Heart right ventricle (tissue), 16 donors: ENCODE measurements around the gene HERPUD1. TPM values are rescaled to one million over a fixed set of nuclear protein-coding genes. Genes with fewer than 3 reads are reported as not detected.
A peak's percentile ranks its signal among the peaks of the same experiment; 100 is the strongest.

Experiments
- ATAC-seq, 8 donors: fragments of 200-7000 bp; cut with Tn5 transposase; one replicate each; pipeline ENCODE4 v1.9.1; 2020; ENCODE audit warnings: mild to moderate bottlenecking in 8 of 8, moderate library complexity in 8 of 8, moderate number of reproducible peaks in 1 of 8
- DNase-seq, 2 donors: peaks; one replicate each; pipeline ENCODE4 v3.0.0-alpha.2; 2020
- H3K27ac ChIP-seq, 10 donors: fragments of 200-600 bp; sonication (generic) in 2 of 10; one replicate each; pipeline versions ENCODE4 v1.5.0 to v1.8.0; 2020 to 2022; ENCODE audit warnings: mild to moderate bottlenecking in 3 of 10
- H3K27me3 ChIP-seq, 7 donors: fragments of 200-600 bp; one replicate each; pipeline ENCODE4 v1.8.0; 2021 to 2022; ENCODE audit warnings: mild to moderate bottlenecking in 2 of 7
- H3K36me3 ChIP-seq, 9 donors: fragments of 200-600 bp; sonication (generic) in 1 of 9; one replicate each; pipeline versions ENCODE4 v1.5.0 to v1.8.0; 2020 to 2022; ENCODE audit warnings: mild to moderate bottlenecking in 2 of 9
- H3K4me1 ChIP-seq, 9 donors: fragments of 200-600 bp; sonication (generic) in 1 of 9; one replicate each; pipeline versions ENCODE4 v1.5.0 to v1.8.0; 2020 to 2022; ENCODE audit warnings: mild to moderate bottlenecking in 4 of 9
- H3K4me3 ChIP-seq, 10 donors: fragments of 200-600 bp; sonication (generic) in 2 of 10; one replicate each; pipeline versions ENCODE4 v1.5.0 to v1.8.0; 2020 to 2022; ENCODE audit warnings: mild to moderate bottlenecking in 7 of 10, moderate library complexity in 2 of 10
- H3K9me3 ChIP-seq, 11 donors: fragments of 200-600 bp in 10 of 11; sonication (generic) in 2 of 11; one replicate each; pipeline versions ENCODE4 v1.5.0 to v1.8.0; 2013 to 2022; ENCODE audit warnings: mild to moderate bottlenecking in 2 of 11, control low read depth in 1 of 11, moderate library complexity in 1 of 11
- CTCF ChIP-seq, 9 donors: fragments of 200-600 bp; sonication (generic) in 2 of 9; IDR thresholded peaks; one replicate each; pipeline versions ENCODE4 v1.5.0 to v1.8.0; 2021 to 2022; ENCODE audit warnings: antibody characterized with exemption in 9 of 9, mild to moderate bottlenecking in 5 of 9, moderate library complexity in 1 of 9
- WGBS, 2 donors: extraction: QIAGEN DNeasy Blood & Tissue Kit; methylation state at CpG; one replicate each; pipeline ENCODE4 v1.1.7; 2013; ENCODE audit warnings: inconsistent platforms in 1 of 2; 5-methylcytosine and 5-hydroxymethylcytosine counted together
- intact Hi-C, 10 donors: fragments of 100-400 bp; cut with DNase I; formaldehyde crosslinking; loops; one replicate each; pipeline versions ENCODE4 v1.11.1 to v1.14.2; 2022
- polyA plus RNA-seq, 2 donors: library from polyadenylated mRNA; stranded (reverse); fragments of 200-250 nt; gene quantifications; one replicate each; pipeline ENCODE4 v1.2.3, GENCODE V29; 2013
- total RNA-seq, 10 donors: library from RNA; stranded (reverse); fragmentation: NEBNext Ultra II Directional in 3 of 10; extraction: Animal tissue kit (Norgen Biotek cat#: 25700) in 3 of 10; gene quantifications; one replicate each; pipeline versions ENCODE4 v1.2.1 to v1.2.4, GENCODE V29; 2021 to 2023
- donor health status: Arrhythmogenic right ventricular cardiomyopathy.
- donor health status: ischemic (EF 13 %, LVEDD 7.1; RV severe dilation, severe dysfunction).
- donor health status: healthy with polysubstance abuse.
- donor health status: DM: no; HTN: yes; CAD: no.
- donor health status: DM: no; HTN: no; CAD: no.
- donor health status: ischemic (EF 25% LVEDD 6.9; RV normal size, moderate dysfunction).
- donor health status: ischemic (EF 25% LVEDD 5.7; RV mildly dilated, moderate dysfunction).
- donor health status: healthy.
- donor health status: DM: yes; HTN: yes; CAD: no.
- donor health status: Ischemic cardiomyopathy.
- donor health status: ischemic (EF 35%, LVEDD 5.7; RV mildly dilated, moderate dysfunction).
- donor health status: nonischemic (EF 11% LVEDD 7.7; RV severe dilation, severe dysfunction).
- donor health status: DM: yes; HTN: yes; CAD: no.
- donor health status: PGD.
- donor health status: ischemic (EF 29% LVEDD 5.4; RV normal size, mild dysfunction).
- donor health status: nonischemic (EF 23%, LVEDD 6.1; RV moderate dilation, normal function).

The HERPUD1 gene
- total and polyA plus RNA-seq, 12 donors = 29.6 to 175 (median 128) TPM

- WGBS, 2 donors = 83 to 89% methylated on average over 9 of the region's 9 CpGs
- Histone ChIP-seq H3K9me3 (no peaks in the 10 kb centered on the region), H3K27ac (no peak overlapping the region), H3K36me3 (no peaks in the 10 kb centered on the region), H3K4me1 (peaks cover 0 to 41% (median 0%) of the 10 kb centered on the region in 9 donors), H3K27me3 (no peaks in the 10 kb centered on the region), H3K4me3 (no peak overlapping the region)
- DNase-seq (no peak), ATAC-seq (no peak)
- TF ChIP-seq CTCF (IDR thresholded peaks at IDR 0.05) = no peak
- intact Hi-C loops = loop anchor here in 3 of 10 donors (2.0 to 10.0 kb wide), 4 partner anchors 48 to 70 kb away; no protein-coding TSS in a partner anchor
Observed at GRCh38 chr16:56974549-56975300, 42.8 kb downstream of the HERPUD1 start.

GRCh38 chr16:56975714-56976113 lies 43.8 kb downstream of the HERPUD1 start:
- Histone ChIP-seq H3K4me1 (peaks cover 0 to 50% (median 0%) of the 10 kb centered on the region in 9 donors), H3K4me3 (no peak overlapping the region)
- 94% methylated on average over 10 of the region's 10 CpGs for WGBS, 2 donors

GRCh38 chr16:56977216-56977615 lies 45.3 kb downstream of the HERPUD1 start:
- ATAC-seq (no peak), DNase-seq (no peak)
- H3K27me3 ChIP-seq = no peaks in the 10 kb centered on the region
- no peaks in the 10 kb centered on the region for H3K9me3 ChIP-seq
- intact Hi-C loops = loop anchor here in 2 of 10 donors (5.0 to 10.0 kb wide), 3 partner anchors 45 to 68 kb away; no protein-coding TSS in a partner anchor
- H3K4me1 ChIP-seq = peaks cover 0 to 54% (median 0%) of the 10 kb centered on the region in 9 donors
- no peak overlapping the region for H3K27ac ChIP-seq
- no peak for TF ChIP-seq CTCF (IDR thresholded peaks at IDR 0.05)
- no peak overlapping the region for H3K4me3 ChIP-seq
- peaks cover 0 to 8% (median 0%) of the 10 kb centered on the region in 9 donors for H3K36me3 ChIP-seq
- 82 to 93% methylated on average over 6 of the region's 6 CpGs for WGBS, 2 donors

More at GRCh38 chr16:56975714-56976113, 43.8 kb downstream of the HERPUD1 start:
- Histone ChIP-seq H3K27ac (no peak overlapping the region), H3K27me3 (no peaks in the 10 kb centered on the region), H3K9me3 (no peaks in the 10 kb centered on the region), H3K36me3 (no peaks in the 10 kb centered on the region)
- ATAC-seq = no peak
- intact Hi-C loops = loop anchor here in 3 of 10 donors (2.0 to 10.0 kb wide), 4 partner anchors 47 to 69 kb away; no protein-coding TSS in a partner anchor
- TF ChIP-seq CTCF (IDR thresholded peaks at IDR 0.05) = no peak
- DNase-seq = no peak

GRCh38 chr16:56977823-56978430 lies 46.0 kb downstream of the HERPUD1 start:
- TF ChIP-seq CTCF (IDR thresholded peaks at IDR 0.05) = no peak
- no peaks in the 10 kb centered on the region for H3K27me3 ChIP-seq
- H3K4me3 ChIP-seq = no peak overlapping the region
- peaks cover 0 to 9% (median 0%) of the 10 kb centered on the region in 9 donors for H3K36me3 ChIP-seq
- H3K9me3 ChIP-seq = no peaks in the 10 kb centered on the region
- peaks cover 0 to 49% (median 0%) of the 10 kb centered on the region in 9 donors for H3K4me1 ChIP-seq
- ATAC-seq (peak in 1 of 8 donors; percentile 9), DNase-seq (no peak)
- H3K27ac ChIP-seq = no peak overlapping the region
- intact Hi-C loops = loop anchor here in 2 of 10 donors (5.0 to 10.0 kb wide), 3 partner anchors 44 to 67 kb away; no protein-coding TSS in a partner anchor
- WGBS, 2 donors = 91 to 95% methylated on average over 11 of the region's 11 CpGs
